ENCODE results near the gene SS18. TPM values are rescaled to one million over a fixed set of nuclear protein-coding genes. Genes with fewer than 3 reads are reported as not detected.

SS18 gene
- total and polyA plus RNA-seq, 2 of the 13 experiments (the other 11 are each of a cell fraction or from before 2014, with no cell fraction given) = 49.2 to 82.7 TPM

GRCh38 chr18:26091047-26091630, 726 bp upstream of the SS18 start (continued):
- TF ChIP-seq SALL2 (CRISPR knock-in tag; IDR thresholded peaks at IDR 0.05) (no peak), KLF9 (CRISPR knock-in tag; IDR thresholded peaks at IDR 0.05; ENCODE audit: low read depth) (no peak), ZNF362 (CRISPR knock-in tag; IDR thresholded peaks at IDR 0.05; ENCODE audit: borderline replicate concordance) (no peak), TARDBP (CRISPR knock-in tag; IDR thresholded peaks at IDR 0.05) (no peak), RNF2 (conservative IDR thresholded peaks at IDR 0.05; ENCODE audit: low read depth) (no peak), LBX2 (CRISPR knock-in tag; IDR thresholded peaks at IDR 0.05; ENCODE audit: borderline replicate concordance) (no peak), ZNF737 (CRISPR knock-in tag; IDR thresholded peaks at IDR 0.05; ENCODE audit: borderline replicate concordance) (no peak), ZNF546 (CRISPR knock-in tag; conservative IDR thresholded peaks at IDR 0.05) (no peak; the same call in 1 of the 2 replicates), ISX (CRISPR knock-in tag; conservative IDR thresholded peaks at IDR 0.05) (no peak), JDP2 (CRISPR knock-in tag; IDR thresholded peaks at IDR 0.05; ENCODE audit: borderline replicate concordance) (no peak), TP53 (CRISPR knock-in tag; conservative IDR thresholded peaks at IDR 0.05) (no peak), SRSF4 (IDR thresholded peaks at IDR 0.05; ENCODE audit: low read depth, low read length, poor library complexity, severe bottlenecking) (no peak), KAT8 (CRISPR knock-in tag; IDR thresholded peaks at IDR 0.05) (0 out of 2 replicates have a peak, but pooled peaks have one; percentile 12), CEBPZ (IDR thresholded peaks at IDR 0.05; ENCODE audit: low read length) (no peak), ZNF788 (CRISPR knock-in tag; IDR thresholded peaks at IDR 0.05; ENCODE audit: borderline replicate concordance) (no peak)
- TF ChIP-seq, protein P1, sequence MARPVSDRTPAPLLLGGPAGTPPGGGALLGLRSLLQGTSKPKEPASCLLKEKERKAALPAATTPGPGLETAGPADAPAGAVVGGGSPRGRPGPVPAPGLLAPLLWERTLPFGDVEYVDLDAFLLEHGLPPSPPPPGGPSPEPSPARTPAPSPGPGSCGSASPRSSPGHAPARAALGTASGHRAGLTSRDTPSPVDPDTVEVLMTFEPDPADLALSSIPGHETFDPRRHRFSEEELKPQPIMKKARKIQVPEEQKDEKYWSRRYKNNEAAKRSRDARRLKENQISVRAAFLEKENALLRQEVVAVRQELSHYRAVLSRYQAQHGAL (CRISPR knock-in tag; IDR thresholded peaks at IDR 0.05; ENCODE audit: not compliant biosample characterization) = no peak
- TF ChIP-seq, protein P2, sequence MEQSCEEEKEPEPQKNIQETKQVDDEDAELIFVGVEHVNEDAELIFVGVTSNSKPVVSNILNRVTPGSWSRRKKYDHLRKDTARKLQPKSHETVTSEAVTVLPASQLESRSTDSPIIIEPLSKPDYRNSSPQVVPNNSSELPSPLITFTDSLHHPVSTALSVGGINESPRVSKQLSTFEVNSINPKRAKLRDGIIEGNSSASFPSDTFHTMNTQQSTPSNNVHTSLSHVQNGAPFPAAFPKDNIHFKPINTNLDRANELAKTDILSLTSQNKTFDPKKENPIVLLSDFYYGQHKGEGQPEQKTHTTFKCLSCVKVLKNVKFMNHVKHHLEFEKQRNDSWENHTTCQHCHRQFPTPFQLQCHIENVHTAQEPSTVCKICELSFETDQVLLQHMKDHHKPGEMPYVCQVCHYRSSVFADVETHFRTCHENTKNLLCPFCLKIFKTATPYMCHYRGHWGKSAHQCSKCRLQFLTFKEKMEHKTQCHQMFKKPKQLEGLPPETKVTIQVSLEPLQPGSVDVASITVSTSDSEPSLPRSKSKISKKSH (CRISPR knock-in tag; IDR thresholded peaks at IDR 0.05; ENCODE audit: borderline replicate concordance) = peak; percentile 80; the same call in 1 of the 2 replicates
- TF ChIP-seq, protein P3, sequence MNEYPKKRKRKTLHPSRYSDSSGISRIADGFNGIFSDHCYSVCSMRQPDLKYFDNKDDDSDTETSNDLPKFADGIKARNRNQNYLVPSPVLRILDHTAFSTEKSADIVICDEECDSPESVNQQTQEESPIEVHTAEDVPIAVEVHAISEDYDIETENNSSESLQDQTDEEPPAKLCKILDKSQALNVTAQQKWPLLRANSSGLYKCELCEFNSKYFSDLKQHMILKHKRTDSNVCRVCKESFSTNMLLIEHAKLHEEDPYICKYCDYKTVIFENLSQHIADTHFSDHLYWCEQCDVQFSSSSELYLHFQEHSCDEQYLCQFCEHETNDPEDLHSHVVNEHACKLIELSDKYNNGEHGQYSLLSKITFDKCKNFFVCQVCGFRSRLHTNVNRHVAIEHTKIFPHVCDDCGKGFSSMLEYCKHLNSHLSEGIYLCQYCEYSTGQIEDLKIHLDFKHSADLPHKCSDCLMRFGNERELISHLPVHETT (CRISPR knock-in tag; conservative IDR thresholded peaks at IDR 0.05) = no peak
- TF ChIP-seq, protein P4, sequence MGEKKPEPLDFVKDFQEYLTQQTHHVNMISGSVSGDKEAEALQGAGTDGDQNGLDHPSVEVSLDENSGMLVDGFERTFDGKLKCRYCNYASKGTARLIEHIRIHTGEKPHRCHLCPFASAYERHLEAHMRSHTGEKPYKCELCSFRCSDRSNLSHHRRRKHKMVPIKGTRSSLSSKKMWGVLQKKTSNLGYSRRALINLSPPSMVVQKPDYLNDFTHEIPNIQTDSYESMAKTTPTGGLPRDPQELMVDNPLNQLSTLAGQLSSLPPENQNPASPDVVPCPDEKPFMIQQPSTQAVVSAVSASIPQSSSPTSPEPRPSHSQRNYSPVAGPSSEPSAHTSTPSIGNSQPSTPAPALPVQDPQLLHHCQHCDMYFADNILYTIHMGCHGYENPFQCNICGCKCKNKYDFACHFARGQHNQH (CRISPR knock-in tag; IDR thresholded peaks at IDR 0.05) = 0 out of 2 replicates have a peak, but pooled peaks have one; percentile 1

All from HepG2 (cell line).